Measurements from ENCODE around the gene PHLDA1.

DNA sequence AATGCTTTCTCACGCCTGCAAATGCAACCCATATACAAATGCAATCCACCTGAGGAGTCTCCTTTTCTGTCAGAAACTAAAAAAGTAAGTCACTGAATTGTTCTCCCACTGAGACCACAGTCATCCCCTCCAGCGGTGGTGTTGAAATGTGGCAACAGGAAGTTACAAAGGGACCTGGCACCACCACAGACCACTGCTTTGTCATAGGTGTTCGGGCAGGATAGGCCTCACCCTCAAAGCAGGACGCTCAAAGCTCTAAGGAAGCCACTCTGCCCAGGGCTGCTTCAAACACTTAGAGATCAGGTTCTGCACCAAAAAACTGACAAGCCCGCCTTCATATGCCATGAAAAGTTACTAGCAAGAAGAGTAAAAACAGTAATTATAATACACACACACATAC is 11.3 kb downstream of the PHLDA1 start:
- TF ChIP-seq PAX5 (IDR thresholded peaks at IDR 0.05; ENCODE audit: insufficient read depth, low read length, severe bottlenecking) (no peak), POLR2AphosphoS5 (IDR thresholded peaks at IDR 0.05; ENCODE audit: low read depth, low read length) (no peak)
